Stomach smooth muscle (tissue), 2 donors: Measurements from ENCODE around the gene CACNA1A.

Source experiments
- H3K27ac ChIP-seq: one replicate; pipeline ENCODE4 v1.7.0; 2013; ENCODE audit warnings: mild to moderate bottlenecking, low read length, inconsistent platforms
- H3K27me3 ChIP-seq, 2 donors: one replicate each; pipeline ENCODE4 v1.7.0; 2013; ENCODE audit warnings: low read length in 2 of 2; ENCODE audit not compliant: insufficient read depth in 2 of 2, control insufficient read depth in 1 of 2
- H3K36me3 ChIP-seq, 2 donors: one replicate each; pipeline ENCODE4 v1.7.0; 2013; ENCODE audit warnings: low read length in 2 of 2; ENCODE audit not compliant: control insufficient read depth in 2 of 2, insufficient read depth in 2 of 2
- H3K4me1 ChIP-seq: one replicate; pipeline ENCODE4 v1.7.0; 2013; ENCODE audit warnings: low read length; ENCODE audit not compliant: control insufficient read depth, insufficient read depth
- H3K4me3 ChIP-seq, 2 donors: one replicate each; pipeline ENCODE4 v1.7.0; 2013; ENCODE audit warnings: low read length in 2 of 2
- H3K9ac ChIP-seq, 2 donors: one replicate each; pipeline ENCODE4 v1.7.0; 2013; ENCODE audit warnings: low read length in 2 of 2, mild to moderate bottlenecking in 1 of 2
- H3K9me3 ChIP-seq, 2 donors: one replicate each; pipeline ENCODE4 v1.7.0; 2013; ENCODE audit warnings: low read length in 2 of 2; ENCODE audit not compliant: control insufficient read depth in 2 of 2
- donor health status: healthy.
- donor health status: Pancreatic carcinoma.

CACNA1A gene

GRCh38 chr19:13343514-13343913 is 162.8 kb downstream of the CACNA1A start:
- peaks cover 0 to 5% of the 10 kb centered on the region in 2 donors for H3K27me3 ChIP-seq
- H3K4me3 ChIP-seq: no peak overlapping the region
- no peaks in the 10 kb centered on the region for H3K36me3 ChIP-seq
- H3K9ac ChIP-seq: no peak overlapping the region
- no peaks in the 10 kb centered on the region for H3K4me1 ChIP-seq
- peaks cover 3 to 4% of the 10 kb centered on the region in 2 donors for H3K9me3 ChIP-seq
- H3K27ac ChIP-seq: no peak overlapping the region

GRCh38 chr19:13342672-13343071 is 163.6 kb downstream of the CACNA1A start:
- no peaks in the 10 kb centered on the region for H3K4me1 ChIP-seq
- no peak overlapping the region for H3K27ac ChIP-seq
- no peak overlapping the region for H3K4me3 ChIP-seq
- H3K9ac ChIP-seq: no peak overlapping the region
- H3K9me3 ChIP-seq: peaks cover 3 to 4% of the 10 kb centered on the region in 2 donors
- peaks cover 2 to 5% of the 10 kb centered on the region in 2 donors for H3K27me3 ChIP-seq
- no peaks in the 10 kb centered on the region for H3K36me3 ChIP-seq

GRCh38 chr19:13339869-13340268 is 166.4 kb downstream of the CACNA1A start:
- H3K9ac ChIP-seq: no peak overlapping the region
- H3K4me1 ChIP-seq: no peaks in the 10 kb centered on the region
- H3K27me3 ChIP-seq: peaks cover 2% of the 10 kb centered on the region in 2 donors
- peaks cover 10 to 16% of the 10 kb centered on the region in 2 donors for H3K9me3 ChIP-seq
- no peak overlapping the region for H3K4me3 ChIP-seq
- no peaks in the 10 kb centered on the region for H3K36me3 ChIP-seq
- no peak overlapping the region for H3K27ac ChIP-seq

GRCh38 chr19:13337181-13337580 is 169.1 kb downstream of the CACNA1A start:
- peaks cover 2% of the 10 kb centered on the region in 2 donors for H3K27me3 ChIP-seq
- H3K27ac ChIP-seq: no peak overlapping the region
- H3K4me1 ChIP-seq: no peaks in the 10 kb centered on the region
- no peak overlapping the region for H3K9ac ChIP-seq
- H3K4me3 ChIP-seq: no peak overlapping the region
- H3K36me3 ChIP-seq: no peaks in the 10 kb centered on the region
- H3K9me3 ChIP-seq: peaks cover 6 to 13% of the 10 kb centered on the region in 2 donors

- no peaks in the 10 kb centered on the region for H3K4me1 ChIP-seq
- no peak overlapping the region for H3K9ac ChIP-seq
- peaks cover 0 to 2% of the 10 kb centered on the region in 2 donors for H3K27me3 ChIP-seq
- no peaks in the 10 kb centered on the region for H3K36me3 ChIP-seq
- H3K27ac ChIP-seq: no peak overlapping the region
- peaks cover 6 to 13% of the 10 kb centered on the region in 2 donors for H3K9me3 ChIP-seq
- H3K4me3 ChIP-seq: no peak overlapping the region
Observed at GRCh38 chr19:13334801-13335481, 171.3 kb downstream of the CACNA1A start.

GRCh38 chr19:13330285-13330684 is 176.0 kb downstream of the CACNA1A start:
- no peak overlapping the region for H3K4me3 ChIP-seq
- H3K4me1 ChIP-seq: no peaks in the 10 kb centered on the region
- no peaks in the 10 kb centered on the region for H3K36me3 ChIP-seq
- no peaks in the 10 kb centered on the region for H3K9me3 ChIP-seq
- H3K27ac ChIP-seq: no peak overlapping the region
- no peak overlapping the region for H3K9ac ChIP-seq
- no peaks in the 10 kb centered on the region for H3K27me3 ChIP-seq

- no peak overlapping the region for H3K27ac ChIP-seq
- no peaks in the 10 kb centered on the region for H3K36me3 ChIP-seq
- H3K9me3 ChIP-seq: no peaks in the 10 kb centered on the region
- H3K4me1 ChIP-seq: no peaks in the 10 kb centered on the region
- H3K9ac ChIP-seq: no peak overlapping the region
- H3K27me3 ChIP-seq: no peaks in the 10 kb centered on the region
- H3K4me3 ChIP-seq: no peak overlapping the region
Observed at GRCh38 chr19:13329766-13330165, 176.5 kb downstream of the CACNA1A start.

GRCh38 chr19:13328241-13328640 is 178.0 kb downstream of the CACNA1A start:
- H3K4me1 ChIP-seq: no peaks in the 10 kb centered on the region
- H3K27ac ChIP-seq: no peak overlapping the region
- no peak overlapping the region for H3K9ac ChIP-seq
- no peaks in the 10 kb centered on the region for H3K9me3 ChIP-seq
- H3K36me3 ChIP-seq: no peaks in the 10 kb centered on the region
- no peak overlapping the region for H3K4me3 ChIP-seq
- H3K27me3 ChIP-seq: no peaks in the 10 kb centered on the region

GRCh38 chr19:13319526-13319925 is 186.8 kb downstream of the CACNA1A start:
- H3K9ac ChIP-seq: no peak overlapping the region
- H3K27ac ChIP-seq: no peak overlapping the region
- H3K9me3 ChIP-seq: peaks cover 4 to 9% of the 10 kb centered on the region in 2 donors
- no peaks in the 10 kb centered on the region for H3K4me1 ChIP-seq
- no peak overlapping the region for H3K4me3 ChIP-seq
- no peaks in the 10 kb centered on the region for H3K36me3 ChIP-seq
- H3K27me3 ChIP-seq: peaks cover 0 to 2% of the 10 kb centered on the region in 2 donors

GRCh38 chr19:13318190-13318589 is 188.1 kb downstream of the CACNA1A start:
- Histone ChIP-seq H3K4me1 (no peaks in the 10 kb centered on the region), H3K9ac (no peak overlapping the region), H3K9me3 (peaks cover 9 to 10% of the 10 kb centered on the region in 2 donors), H3K36me3 (no peaks in the 10 kb centered on the region), H3K27ac (no peak overlapping the region), H3K4me3 (no peak overlapping the region), H3K27me3 (peaks cover 0 to 2% of the 10 kb centered on the region in 2 donors)

GRCh38 chr19:13315495-13315894 is 190.8 kb downstream of the CACNA1A start:
- Histone ChIP-seq H3K4me1 (no peaks in the 10 kb centered on the region), H3K9ac (no peak overlapping the region), H3K36me3 (no peaks in the 10 kb centered on the region), H3K9me3 (peaks cover 9 to 10% of the 10 kb centered on the region in 2 donors), H3K27me3 (peaks cover 0 to 2% of the 10 kb centered on the region in 2 donors), H3K27ac (no peak overlapping the region), H3K4me3 (no peak overlapping the region)
